Upper lobe of left lung (tissue), 6 donors: Measurements from ENCODE around the gene CEP72. TPM values are rescaled to one million over a fixed set of nuclear protein-coding genes. Genes with fewer than 3 reads are reported as not detected.

Experiments
- ATAC-seq, 2 donors: fragments of 200-7000 bp; cut with Tn5 transposase; one replicate each; pipeline ENCODE4 v1.9.1; 2022; ENCODE audit warnings: mild to moderate bottlenecking in 2 of 2, moderate library complexity in 2 of 2; ENCODE audit not compliant: low FRiP score in 2 of 2
- DNase-seq, 2 donors: peaks; one replicate each; pipeline ENCODE4 v3.0.0-alpha.2; 2019 to 2020
- H3K27ac ChIP-seq, 4 donors: fragments of 200-600 bp; sonication (generic); one replicate each; pipeline ENCODE4 v1.5.1; 2016 to 2019
- H3K27me3 ChIP-seq, 4 donors: fragments of 200-600 bp; sonication (generic); one replicate each; pipeline ENCODE4 v1.5.1; 2017 to 2019
- H3K36me3 ChIP-seq, 4 donors: fragments of 200-600 bp; sonication (generic); one replicate each; pipeline ENCODE4 v1.5.1; 2016 to 2019
- H3K4me1 ChIP-seq, 4 donors: fragments of 200-600 bp; sonication (generic); one replicate each; pipeline ENCODE4 v1.5.1; 2018 to 2019
- H3K4me3 ChIP-seq, 4 donors: fragments of 200-600 bp; sonication (generic); one replicate each; pipeline ENCODE4 v1.5.1; 2017 to 2019; ENCODE audit warnings: mild to moderate bottlenecking in 2 of 4, moderate library complexity in 1 of 4
- H3K9me3 ChIP-seq, 4 donors: fragments of 200-600 bp; sonication (generic); one replicate each; pipeline ENCODE4 v1.5.1; 2018 to 2019
- CTCF ChIP-seq, 6 experiments: fragments of 450-650 bp in 4 of 6; fragments of 200-600 bp in 2 of 6; sonication (generic) in 2 of 6; IDR thresholded peaks; one replicate each; pipeline ENCODE4 v1.5.1; 2016 to 2019; ENCODE audit warnings: antibody characterized with exemption in 6 of 6
- EP300 ChIP-seq, 4 donors: sonication (generic); formaldehyde crosslinking; IDR thresholded peaks; one replicate each; pipeline ENCODE4 v1.5.1; 2017; ENCODE audit warnings: antibody characterized with exemption in 4 of 4, control low read depth in 2 of 4
- POLR2A ChIP-seq, 4 donors: fragments of 450-650 bp; IDR thresholded peaks; one replicate each; pipeline ENCODE4 v1.5.1; 2016 to 2017; ENCODE audit warnings: antibody characterized with exemption in 4 of 4, mild to moderate bottlenecking in 2 of 4
- POLR2AphosphoS5 ChIP-seq, 2 donors: sonication (generic); formaldehyde crosslinking; IDR thresholded peaks; one replicate each; pipeline ENCODE4 v1.5.1; 2017; ENCODE audit warnings: antibody characterized with exemption in 2 of 2
- WGBS, 2 donors: methylation state at CpG; one replicate each; pipeline ENCODE4 v1.1.5; 2017 to 2018; 5-methylcytosine and 5-hydroxymethylcytosine counted together
- total RNA-seq, 6 donors: library from RNA; depleted of rRNA in 4 of 6; stranded (reverse); fragments of >200 nt in 4 of 6; gene quantifications; one replicate each; pipeline versions ENCODE4 v1.1.0 to v1.2.1, GENCODE V29; 2016 to 2021
- donor health status: DM: no; HTN: no; CAD: no; lungs with moderate emphysema.
- donor health status: DM: no; HTN: yes; CAD: no; lungs with severe emphysema.

The CEP72 gene
- total RNA-seq, 6 donors from 2014 or later, result 6.8 to 21.0 (median 9.4) TPM

GRCh38 chr5:598564-598890 is 13.6 kb upstream of the CEP72 start:
- no peak for ATAC-seq
- Histone ChIP-seq H3K27me3 (no peaks in the 10 kb centered on the region), H3K9me3 (no peaks in the 10 kb centered on the region), H3K27ac (no peak overlapping the region), H3K4me1 (no peaks in the 10 kb centered on the region), H3K36me3 (no peaks in the 10 kb centered on the region), H3K4me3 (no peak overlapping the region)
- WGBS, 2 donors, result 49 to 61% methylated on average over 13 to 14 of the region's 14 CpGs
- peak in 1 of 2 donors; percentile 16 for DNase-seq
- TF ChIP-seq POLR2A (IDR thresholded peaks at IDR 0.05) (no peak), EP300 (IDR thresholded peaks at IDR 0.05) (no peak), CTCF (IDR thresholded peaks at IDR 0.05) (no peak), POLR2AphosphoS5 (IDR thresholded peaks at IDR 0.05) (no peak)

- peak in 1 of 2 donors; percentile 16 for DNase-seq
Observed at GRCh38 chr5:600886-601541, 11.1 kb upstream of the CEP72 start.

GRCh38 chr5:601771-602465 is 10.2 kb upstream of the CEP72 start:
- Histone ChIP-seq H3K36me3 (no peaks in the 10 kb centered on the region), H3K4me1 (no peaks in the 10 kb centered on the region), H3K9me3 (no peaks in the 10 kb centered on the region), H3K4me3 (no peak overlapping the region), H3K27me3 (no peaks in the 10 kb centered on the region), H3K27ac (no peak overlapping the region)
- DNase-seq, result peak; percentile 10 to 75
- ATAC-seq, result no peak
- TF ChIP-seq CTCF (IDR thresholded peaks at IDR 0.05) (no peak), EP300 (IDR thresholded peaks at IDR 0.05) (no peak)
- 84 to 93% methylated on average over 15 to 46 of the region's 47 CpGs for WGBS, 2 donors

More at GRCh38 chr5:600886-601541, 11.1 kb upstream of the CEP72 start:
- no peaks in the 10 kb centered on the region for H3K9me3 ChIP-seq
- TF ChIP-seq CTCF (IDR thresholded peaks at IDR 0.05), result no peak
- TF ChIP-seq POLR2A (IDR thresholded peaks at IDR 0.05), result no peak
- no peak for TF ChIP-seq POLR2AphosphoS5 (IDR thresholded peaks at IDR 0.05)
- no peak for TF ChIP-seq EP300 (IDR thresholded peaks at IDR 0.05)
- H3K27me3 ChIP-seq, result no peaks in the 10 kb centered on the region
- no peak overlapping the region for H3K4me3 ChIP-seq
- WGBS, 2 donors, result 90 to 94% methylated on average over 21 to 26 of the region's 26 CpGs
- no peaks in the 10 kb centered on the region for H3K36me3 ChIP-seq
- H3K27ac ChIP-seq, result no peak overlapping the region
- ATAC-seq, result no peak
- no peaks in the 10 kb centered on the region for H3K4me1 ChIP-seq

GRCh38 chr5:602466-603035 is 9.6 kb upstream of the CEP72 start:
- ATAC-seq (no peak), DNase-seq (peak in 1 of 2 donors; percentile 7)
- Histone ChIP-seq H3K9me3 (no peaks in the 10 kb centered on the region), H3K4me1 (no peaks in the 10 kb centered on the region), H3K27ac (no peak overlapping the region), H3K36me3 (no peaks in the 10 kb centered on the region), H3K4me3 (no peak overlapping the region), H3K27me3 (no peaks in the 10 kb centered on the region)
- WGBS, 2 donors, result 77 to 90% methylated on average over 9 to 17 of the region's 17 CpGs
- TF ChIP-seq CTCF (IDR thresholded peaks at IDR 0.05), result no peak
- TF ChIP-seq POLR2A (IDR thresholded peaks at IDR 0.05), result no peak
- TF ChIP-seq EP300 (IDR thresholded peaks at IDR 0.05), result no peak
- no peak for TF ChIP-seq POLR2AphosphoS5 (IDR thresholded peaks at IDR 0.05)
